Trophoblast cell (in vitro differentiated cells and primary cell): ENCODE results near the gene FGFBP2.
"Not testable (repeated sequence)": the region's sequence is repeated elsewhere in the genome, so short reads cannot be mapped to it uniquely, and the experiment has no call there.

Experiments
- DNase-seq, 2 donors: peaks; one replicate each; pipeline ENCODE4 v3.0.0-alpha.2; 2016
- H2AFZ ChIP-seq: 2 replicates; pipeline ENCODE4 v1.6.1; 2013; ENCODE audit warnings: low read length, moderate library complexity, mild to moderate bottlenecking; ENCODE audit not compliant: insufficient read depth, poor library complexity
- H2AK5ac ChIP-seq: 2 replicates; pipeline ENCODE4 v1.6.1; 2013; ENCODE audit warnings: mild to moderate bottlenecking, low read length
- H2BK120ac ChIP-seq: 2 replicates; pipeline ENCODE4 v1.6.1; 2013; ENCODE audit warnings: low read length, mild to moderate bottlenecking, moderate library complexity; ENCODE audit not compliant: insufficient read depth, poor library complexity
- H2BK12ac ChIP-seq: 2 replicates; pipeline ENCODE4 v1.6.1; 2013; ENCODE audit warnings: mild to moderate bottlenecking, low read length, moderate library complexity
- H2BK5ac ChIP-seq: 2 replicates; pipeline ENCODE4 v1.6.1; 2013; ENCODE audit warnings: low read length, low read depth, moderate library complexity, mild to moderate bottlenecking; ENCODE audit not compliant: poor library complexity
- H3K14ac ChIP-seq: 2 replicates; pipeline ENCODE4 v1.6.1; 2013; ENCODE audit warnings: mild to moderate bottlenecking, low read length
- H3K18ac ChIP-seq: 2 replicates; pipeline ENCODE4 v1.6.1; 2013; ENCODE audit warnings: mild to moderate bottlenecking, low read length
- H3K23ac ChIP-seq: 2 replicates; pipeline ENCODE4 v1.6.1; 2013; ENCODE audit warnings: low read length
- H3K27ac ChIP-seq: 2 replicates; pipeline ENCODE4 v1.5.1; 2013; ENCODE audit warnings: low read depth, mild to moderate bottlenecking, inconsistent platforms, low read length, moderate library complexity
- H3K27me3 ChIP-seq: 2 replicates; pipeline ENCODE4 v1.6.1; 2013; ENCODE audit warnings: inconsistent platforms, mild to moderate bottlenecking, low read length, moderate library complexity; ENCODE audit not compliant: insufficient read depth
- H3K36me3 ChIP-seq, 2 experiments: 1 replicate in 1 of 2; 2 replicates in 1 of 2; pipeline ENCODE4 v1.6.1; 2013; ENCODE audit warnings: low read length in 2 of 2, mild to moderate bottlenecking in 2 of 2, moderate library complexity in 1 of 2; ENCODE audit not compliant: insufficient read depth in 2 of 2, control insufficient read depth in 1 of 2
- H3K4ac ChIP-seq: 2 replicates; pipeline ENCODE4 v1.6.1; 2013; ENCODE audit warnings: low read depth, mild to moderate bottlenecking, low read length, moderate library complexity
- H3K4me1 ChIP-seq, 2 experiments: 1 replicate in 1 of 2; 2 replicates in 1 of 2; pipeline ENCODE4 v1.6.1; 2013; ENCODE audit warnings: low read length in 2 of 2, mild to moderate bottlenecking in 2 of 2, moderate library complexity in 1 of 2; ENCODE audit not compliant: insufficient read depth in 2 of 2, control insufficient read depth in 1 of 2
- H3K4me2 ChIP-seq: 2 replicates; pipeline ENCODE4 v1.6.1; 2013; ENCODE audit warnings: inconsistent platforms, mild to moderate bottlenecking, low read length, moderate library complexity
- H3K4me3 ChIP-seq: 2 replicates; pipeline ENCODE4 v1.5.1; 2013; ENCODE audit warnings: mild to moderate bottlenecking, low read depth, low read length, inconsistent platforms
- H3K79me1 ChIP-seq: one replicate; pipeline ENCODE4 v1.6.1; 2013; ENCODE audit warnings: low read length
- H3K79me2 ChIP-seq: 2 replicates; pipeline ENCODE4 v1.6.1; 2013; ENCODE audit warnings: low read length, mild to moderate bottlenecking; ENCODE audit not compliant: control insufficient read depth, insufficient read depth, poor library complexity
- H3K9ac ChIP-seq: 2 replicates; pipeline ENCODE4 v1.6.1; 2013; ENCODE audit warnings: mild to moderate bottlenecking, low read length
- H3K9me3 ChIP-seq: 2 replicates; pipeline ENCODE4 v1.6.1; 2013; ENCODE audit warnings: low read depth, mild to moderate bottlenecking, control low read depth, inconsistent platforms, low read length; ENCODE audit not compliant: insufficient read depth
- H4K12ac ChIP-seq: 2 replicates; pipeline ENCODE4 v1.6.1; 2013; ENCODE audit warnings: low read depth, mild to moderate bottlenecking, low read length, moderate library complexity
- H4K8ac ChIP-seq: 2 replicates; pipeline ENCODE4 v1.6.1; 2013; ENCODE audit warnings: low read depth, mild to moderate bottlenecking, low read length, moderate library complexity
- H4K91ac ChIP-seq: one replicate; pipeline ENCODE4 v1.6.1; 2013; ENCODE audit warnings: low read depth, mild to moderate bottlenecking, low read length, moderate library complexity
- WGBS: extraction: QIAGEN DNeasy Blood & Tissue Kit; methylation state at CpG from one replicate; pipeline ENCODE4 v1.1.7; 2013; ENCODE audit warnings: missing lambda C conversion rate; ENCODE audit not compliant: insufficient read length, insufficient coverage; ENCODE audit errors: extremely low coverage; 5-methylcytosine and 5-hydroxymethylcytosine counted together

The FGFBP2 gene

DNA sequence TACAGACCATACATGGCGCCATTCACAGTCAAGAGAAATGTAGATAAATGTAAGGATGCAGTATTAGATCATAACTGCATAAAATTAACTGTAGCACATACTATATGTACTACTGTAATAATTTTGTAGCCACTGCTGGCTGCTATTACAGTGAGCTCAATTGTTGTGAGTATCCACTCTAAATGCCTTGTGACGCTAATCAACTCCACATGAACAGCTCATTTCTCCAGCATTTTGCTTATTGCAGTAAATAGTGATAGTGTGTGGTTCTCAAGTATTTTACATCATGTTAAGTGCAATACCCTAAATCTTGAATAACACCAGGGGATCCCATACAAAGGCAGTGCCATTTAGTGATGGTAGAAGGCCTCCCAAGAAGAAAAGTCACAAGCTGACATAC is 45.7 kb downstream of the FGFBP2 start:
- no peaks in the 10 kb centered on the region for H3K79me2 ChIP-seq
- no peaks in the 10 kb centered on the region for H3K27me3 ChIP-seq
- no peak overlapping the region for H4K12ac ChIP-seq
- H2BK12ac ChIP-seq = no peak overlapping the region
- peaks cover 6 to 9% of the 10 kb centered on the region in 2 experiments for H3K4me1 ChIP-seq
- no peak overlapping the region for H3K14ac ChIP-seq
- H4K91ac ChIP-seq = no peak overlapping the region
- H3K9me3 ChIP-seq = peaks cover 3% of the 10 kb centered on the region
- H2BK120ac ChIP-seq = no peak overlapping the region
- WGBS = no CpG with 5 or more reads among the region's 2 CpGs
- H2AK5ac ChIP-seq = no peak overlapping the region
- H3K27ac ChIP-seq = no peak overlapping the region
- H3K4ac ChIP-seq = no peak overlapping the region
- H4K8ac ChIP-seq = no peak overlapping the region
- no peak for DNase-seq
- no peak overlapping the region for H3K4me2 ChIP-seq
- no peak overlapping the region for H3K18ac ChIP-seq
- H3K23ac ChIP-seq = no peak overlapping the region
- H2BK5ac ChIP-seq = no peak overlapping the region
- H3K4me3 ChIP-seq = no peak overlapping the region
- H3K79me1 ChIP-seq = peaks cover 5% of the 10 kb centered on the region
- H3K36me3 ChIP-seq = no peaks in the 10 kb centered on the region
- no peak overlapping the region for H2AFZ ChIP-seq
- no peak overlapping the region for H3K9ac ChIP-seq

GRCh38 chr4:15916358-15916757 is 46.6 kb downstream of the FGFBP2 start:
- H2AK5ac ChIP-seq, H3K4me3 ChIP-seq, H3K79me1 ChIP-seq, H3K9me3 ChIP-seq, H3K36me3 ChIP-seq, H3K18ac ChIP-seq, H3K4me2 ChIP-seq, H3K14ac ChIP-seq, H3K4ac ChIP-seq, H4K8ac ChIP-seq, H2AFZ ChIP-seq, H4K91ac ChIP-seq, H2BK5ac ChIP-seq, H3K23ac ChIP-seq, H3K79me2 ChIP-seq, H4K12ac ChIP-seq, H3K27me3 ChIP-seq, H2BK12ac ChIP-seq, H3K9ac ChIP-seq, H3K27ac ChIP-seq, H2BK120ac ChIP-seq: not testable (repeated sequence)
- H3K4me1 ChIP-seq = peaks cover 6 to 12% of the 10 kb centered on the region in 2 experiments
- no CpG with 5 or more reads among the region's 9 CpGs for WGBS
- peak; percentile 44 to 63 for DNase-seq

DNA sequence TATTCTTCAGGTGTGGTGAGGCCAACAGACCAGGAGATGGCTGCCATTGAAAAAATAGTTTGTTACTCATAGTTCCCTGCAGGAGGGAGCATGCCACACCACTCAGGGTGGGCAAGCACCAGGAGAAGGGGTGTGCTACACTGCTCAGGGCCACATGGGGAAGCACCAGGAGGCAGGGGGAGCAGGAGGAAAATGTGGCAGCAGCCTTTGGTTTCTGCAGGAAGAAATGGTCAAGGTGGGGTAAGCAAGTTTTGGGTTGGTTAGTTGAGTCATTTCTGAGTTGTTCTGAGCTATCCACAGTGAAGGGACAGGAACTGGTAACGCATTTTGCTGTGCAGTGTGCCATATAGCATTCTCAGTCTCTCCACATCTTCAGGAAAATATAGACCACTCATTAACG is 48.2 kb downstream of the FGFBP2 start:
- Histone ChIP-seq H2BK12ac (no peak overlapping the region), H2BK120ac (no peak overlapping the region), H3K27me3 (no peaks in the 10 kb centered on the region), H3K79me2 (no peaks in the 10 kb centered on the region), H3K23ac (no peak overlapping the region), H3K14ac (no peak overlapping the region), H3K18ac (no peak overlapping the region), H4K91ac (no peak overlapping the region), H2AFZ (no peak overlapping the region), H3K27ac (no peak overlapping the region), H3K9me3 (peaks cover 3% of the 10 kb centered on the region), H3K4me1 (peaks cover 8 to 16% of the 10 kb centered on the region in 2 experiments), H3K4ac (no peak overlapping the region), H3K36me3 (no peaks in the 10 kb centered on the region), H3K79me1 (peaks cover 8% of the 10 kb centered on the region), H3K4me2 (no peak overlapping the region), H2BK5ac (no peak overlapping the region), H4K12ac (no peak overlapping the region), H3K4me3 (no peak overlapping the region), H4K8ac (no peak overlapping the region), H3K9ac (no peak overlapping the region), H2AK5ac (no peak overlapping the region)
- WGBS = no CpG with 5 or more reads among the region's 2 CpGs
- no peak for DNase-seq

DNA sequence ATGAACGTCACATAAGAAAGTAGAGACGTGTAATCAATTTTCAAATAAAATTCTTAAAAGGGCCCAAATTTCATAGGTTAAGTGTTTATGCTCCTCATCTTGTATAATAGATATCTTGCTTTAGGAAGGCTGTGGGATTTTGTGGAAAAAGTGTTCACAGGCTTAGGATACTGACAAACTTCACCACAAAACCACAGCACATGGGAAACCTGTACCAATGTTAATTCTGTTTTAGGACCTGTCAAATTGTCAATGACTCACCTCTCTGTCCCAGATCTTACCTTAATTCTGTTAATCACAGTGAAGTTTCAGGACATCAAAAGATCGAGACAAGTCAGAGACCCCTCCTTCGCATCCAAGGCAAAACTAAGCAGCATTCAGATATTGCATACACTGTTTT is 48.7 kb downstream of the FGFBP2 start:
- no peaks in the 10 kb centered on the region for H3K79me2 ChIP-seq
- H3K4me2 ChIP-seq = no peak overlapping the region
- no peak for DNase-seq
- no peak overlapping the region for H2BK12ac ChIP-seq
- H3K79me1 ChIP-seq = peaks cover 10% of the 10 kb centered on the region
- WGBS = no CpG with 5 or more reads among the region's 4 CpGs
- no peak overlapping the region for H3K18ac ChIP-seq
- no peak overlapping the region for H2BK120ac ChIP-seq
- H3K27me3 ChIP-seq = no peaks in the 10 kb centered on the region
- no peak overlapping the region for H4K91ac ChIP-seq
- H2BK5ac ChIP-seq = no peak overlapping the region
- no peak overlapping the region for H4K12ac ChIP-seq
- no peak overlapping the region for H2AK5ac ChIP-seq
- H3K9me3 ChIP-seq = peaks cover 3% of the 10 kb centered on the region
- no peak overlapping the region for H3K4me3 ChIP-seq
- H3K23ac ChIP-seq = no peak overlapping the region
- no peaks in the 10 kb centered on the region for H3K36me3 ChIP-seq
- H3K4ac ChIP-seq = no peak overlapping the region
- peaks cover 8 to 16% of the 10 kb centered on the region in 2 experiments for H3K4me1 ChIP-seq
- no peak overlapping the region for H3K14ac ChIP-seq
- H3K27ac ChIP-seq = no peak overlapping the region
- H2AFZ ChIP-seq = no peak overlapping the region
- H4K8ac ChIP-seq = no peak overlapping the region
- H3K9ac ChIP-seq = no peak overlapping the region
